Measurements from ENCODE around the gene CBLL2.

DNA sequence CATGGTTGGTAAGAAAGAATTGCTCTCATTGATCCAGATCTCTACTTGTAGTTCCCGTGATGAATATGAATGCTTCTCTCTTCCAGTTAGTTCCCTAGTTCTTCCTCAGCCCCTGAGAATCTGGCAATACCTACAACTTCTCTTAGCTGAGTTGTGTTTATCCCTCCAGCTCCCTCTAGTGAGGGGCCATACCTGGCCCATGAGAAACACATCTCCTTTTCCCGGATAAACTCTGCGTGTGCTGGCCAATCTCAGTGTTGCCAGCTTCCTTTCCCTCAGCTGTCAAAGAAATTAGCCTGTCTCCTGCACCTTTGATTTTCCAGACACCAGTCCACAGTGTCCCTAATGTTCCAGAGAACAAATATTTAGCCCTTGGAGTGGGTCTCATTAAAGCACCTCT, 5.7 kb downstream of the CBLL2 start:
- TF ChIP-seq, protein P1, sequence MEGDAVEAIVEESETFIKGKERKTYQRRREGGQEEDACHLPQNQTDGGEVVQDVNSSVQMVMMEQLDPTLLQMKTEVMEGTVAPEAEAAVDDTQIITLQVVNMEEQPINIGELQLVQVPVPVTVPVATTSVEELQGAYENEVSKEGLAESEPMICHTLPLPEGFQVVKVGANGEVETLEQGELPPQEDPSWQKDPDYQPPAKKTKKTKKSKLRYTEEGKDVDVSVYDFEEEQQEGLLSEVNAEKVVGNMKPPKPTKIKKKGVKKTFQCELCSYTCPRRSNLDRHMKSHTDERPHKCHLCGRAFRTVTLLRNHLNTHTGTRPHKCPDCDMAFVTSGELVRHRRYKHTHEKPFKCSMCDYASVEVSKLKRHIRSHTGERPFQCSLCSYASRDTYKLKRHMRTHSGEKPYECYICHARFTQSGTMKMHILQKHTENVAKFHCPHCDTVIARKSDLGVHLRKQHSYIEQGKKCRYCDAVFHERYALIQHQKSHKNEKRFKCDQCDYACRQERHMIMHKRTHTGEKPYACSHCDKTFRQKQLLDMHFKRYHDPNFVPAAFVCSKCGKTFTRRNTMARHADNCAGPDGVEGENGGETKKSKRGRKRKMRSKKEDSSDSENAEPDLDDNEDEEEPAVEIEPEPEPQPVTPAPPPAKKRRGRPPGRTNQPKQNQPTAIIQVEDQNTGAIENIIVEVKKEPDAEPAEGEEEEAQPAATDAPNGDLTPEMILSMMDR (IDR thresholded peaks at IDR 0.05; ENCODE audit: insufficient read depth, low read length, poor library complexity, severe bottlenecking) = no peak
- TF ChIP-seq EZH2phosphoT487 (conservative IDR thresholded peaks at IDR 0.05; ENCODE audit: low read length) = no peak

Data from SU-DHL-6 (cell line).